COLO829 (cell line): ENCODE measurements around the gene CYP4X1.
"Not testable (repeated sequence)": the region's sequence is repeated elsewhere in the genome, so short reads cannot be mapped to it uniquely, and the experiment has no call there.

Experiments
- DNase-seq: peaks from one replicate; pipeline ENCODE4 v3.0.0; 2012; ENCODE audit warnings: low spot score

The CYP4X1 gene

DNA sequence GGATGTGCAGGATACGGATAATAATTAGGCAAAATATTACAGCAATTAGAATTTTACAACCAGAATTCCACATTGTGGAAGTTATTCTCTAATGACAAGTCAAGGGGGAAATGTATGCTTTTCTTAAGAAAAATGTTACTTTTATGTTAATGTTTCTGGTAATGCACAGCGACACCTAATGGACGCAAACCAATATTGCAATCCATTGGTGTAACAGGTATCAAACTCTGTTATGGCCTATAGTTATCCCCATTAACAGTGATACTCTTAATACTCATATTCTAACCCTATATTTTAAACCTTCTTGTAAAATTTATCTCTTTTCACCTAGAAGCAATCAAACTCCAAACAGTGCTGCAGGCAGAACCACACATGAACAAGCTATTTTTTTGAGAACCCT lies 65.9 kb downstream of the CYP4X1 start:
- DNase-seq, result not testable (repeated sequence)

GRCh38 chr1:47091476-47091875 lies 68.0 kb downstream of the CYP4X1 start:
- not testable (repeated sequence) for DNase-seq
